Lower lobe of right lung (tissue), 2 donors: ENCODE data around the gene UBE2L6. TPM values are rescaled to one million over a fixed set of nuclear protein-coding genes. Genes with fewer than 3 reads are reported as not detected.

Source experiments
- ATAC-seq, 2 donors: fragments of 200-7000 bp; cut with Tn5 transposase; one replicate each; pipeline ENCODE4 v1.9.1; 2020 to 2022; ENCODE audit warnings: mild to moderate bottlenecking in 2 of 2, moderate library complexity in 2 of 2
- DNase-seq: peaks from one replicate; pipeline ENCODE4 v3.0.0-alpha.2; 2020
- H3K27ac ChIP-seq: fragments of 200-600 bp; one replicate; pipeline ENCODE4 v1.8.0; 2022
- H3K27me3 ChIP-seq: fragments of 200-600 bp; one replicate; pipeline ENCODE4 v1.8.0; 2022; ENCODE audit warnings: low read depth
- H3K36me3 ChIP-seq: fragments of 200-600 bp; one replicate; pipeline ENCODE4 v1.8.0; 2022; ENCODE audit warnings: mild to moderate bottlenecking
- H3K4me1 ChIP-seq: fragments of 200-600 bp; one replicate; pipeline ENCODE4 v1.8.0; 2022
- H3K4me3 ChIP-seq: fragments of 200-600 bp; one replicate; pipeline ENCODE4 v1.8.0; 2022; ENCODE audit warnings: mild to moderate bottlenecking
- H3K9me3 ChIP-seq: fragments of 200-600 bp; one replicate; pipeline ENCODE4 v1.8.0; 2022
- CTCF ChIP-seq: fragments of 200-600 bp; IDR thresholded peaks from one replicate; pipeline ENCODE4 v1.8.0; 2022; ENCODE audit warnings: antibody characterized with exemption, mild to moderate bottlenecking
- intact Hi-C: fragments of 100-400 bp; cut with DNase I; formaldehyde crosslinking; loops from one replicate; pipeline ENCODE4 v1.11.0; 2022
- long read RNA-seq: library from polyadenylated mRNA; unstranded; transcript quantifications from one replicate; pipeline ENCODE4 v2.0.0, GENCODE V29; 2021
- total RNA-seq: library from RNA; stranded (reverse); fragmentation: NEBNext Ultra II Directional; extraction: Animal tissue kit (Norgen Biotek cat#: 25700); gene quantifications from one replicate; pipeline ENCODE4 v1.2.1, GENCODE V29; 2021
- donor health status: DM: no; HTN: yes; CAD: no; lungs with severe emphysema.

The UBE2L6 gene
- 172 TPM for total RNA-seq
- long read RNA-seq, transcript UBE2L6-202 (4 exons, 1,573 nt), result minor isoform, 6 of 274 reads
- long read RNA-seq, transcript UBE2L6-201 (4 exons, 1,354 nt), result major isoform, 258 of 274 reads
- long read RNA-seq, partial matches to known transcripts, result 2 of 274 reads
- long read RNA-seq, other reads (novel, unspliced or antisense), result 4 of 274 reads

- intact Hi-C loops, result loop anchor here (5.0 kb wide), 1 partner anchor 75 kb away; no protein-coding TSS in a partner anchor
- Histone ChIP-seq H3K27ac (peak within 1 kb of the TSS; percentile 87), H3K9me3 (no peaks in the 10 kb centered on the region), H3K27me3 (no peaks in the 10 kb centered on the region), H3K4me1 (peaks cover 32% of the 10 kb centered on the region), H3K36me3 (no peaks in the 10 kb centered on the region), H3K4me3 (peak within 1 kb of the TSS; percentile 98)
- DNase-seq, result peak; percentile 90
- peak; percentile 95 for TF ChIP-seq CTCF
- ATAC-seq, result peak; percentile 90 to 94
Observed at GRCh38 chr11:57567515-57568329, at the start of gene UBE2L6. UBE2L6 (minus strand) TSS chr11:57567672; CDS start chr11:57567611, 61 bp downstream.

- H3K27ac ChIP-seq, result no peak overlapping the region
- H3K36me3 ChIP-seq, result peaks cover 53% of the 10 kb centered on the region
- intact Hi-C loops, result no loop called here
Observed at GRCh38 chr11:57616595-57616994, 49.1 kb upstream of the UBE2L6 start.

GRCh38 chr11:57615308-57615707 lies 47.8 kb upstream of the UBE2L6 start:
- no peaks in the 10 kb centered on the region for H3K4me1 ChIP-seq
- H3K36me3 ChIP-seq, result peaks cover 66% of the 10 kb centered on the region
- no peak overlapping the region for H3K4me3 ChIP-seq
- intact Hi-C loops, result no loop called here
- TF ChIP-seq CTCF, result no peak
- DNase-seq (no peak), ATAC-seq (no peak)
- no peaks in the 10 kb centered on the region for H3K9me3 ChIP-seq
- no peak overlapping the region for H3K27ac ChIP-seq
- H3K27me3 ChIP-seq, result no peaks in the 10 kb centered on the region

More at GRCh38 chr11:57616595-57616994, 49.1 kb upstream of the UBE2L6 start:
- no peak for TF ChIP-seq CTCF
- H3K27me3 ChIP-seq, result no peaks in the 10 kb centered on the region
- no peaks in the 10 kb centered on the region for H3K9me3 ChIP-seq
- no peaks in the 10 kb centered on the region for H3K4me1 ChIP-seq
- H3K4me3 ChIP-seq, result no peak overlapping the region
- DNase-seq (no peak), ATAC-seq (no peak)

GRCh38 chr11:57614234-57614772 lies 46.8 kb upstream of the UBE2L6 start:
- Histone ChIP-seq H3K27ac (no peak overlapping the region), H3K36me3 (peaks cover 76% of the 10 kb centered on the region), H3K9me3 (no peaks in the 10 kb centered on the region), H3K27me3 (no peaks in the 10 kb centered on the region), H3K4me3 (no peak overlapping the region), H3K4me1 (no peaks in the 10 kb centered on the region)
- TF ChIP-seq CTCF, result no peak
- DNase-seq (no peak), ATAC-seq (no peak)
- intact Hi-C loops, result no loop called here

- Histone ChIP-seq H3K27ac (no peak overlapping the region), H3K9me3 (no peaks in the 10 kb centered on the region), H3K36me3 (peaks cover 99% of the 10 kb centered on the region), H3K4me3 (no peak overlapping the region), H3K4me1 (no peaks in the 10 kb centered on the region), H3K27me3 (no peaks in the 10 kb centered on the region)
- TF ChIP-seq CTCF, result no peak
- DNase-seq (no peak), ATAC-seq (no peak)
- intact Hi-C loops, result no loop called here
Observed at GRCh38 chr11:57610170-57610569, 42.7 kb upstream of the UBE2L6 start.
